GM18909 (cell line): ENCODE data around the gene LRRC43.
"Not testable (repeated sequence)": the region's sequence is repeated elsewhere in the genome, so short reads cannot be mapped to it uniquely, and the experiment has no call there.

ENCODE experiments used
- ATAC-seq: cut with Tn5 transposase; IDR thresholded peaks from one replicate; pipeline ENCODE4 v1.9.1; 2021; ENCODE audit warnings: mild to moderate bottlenecking; ENCODE audit not compliant: unreplicated experiment, poor library complexity

LRRC43 gene

GRCh38 chr12:122189626-122190475 is 6.9 kb downstream of the LRRC43 start:
- ATAC-seq: no peak

- no peak for ATAC-seq
Observed at GRCh38 chr12:122190842-122191668, 8.1 kb downstream of the LRRC43 start.

- no peak for ATAC-seq
Observed at GRCh38 chr12:122192441-122192840, 9.5 kb downstream of the LRRC43 start.

- ATAC-seq: no peak
Observed at GRCh38 chr12:122194804-122195203, 11.9 kb downstream of the LRRC43 start.

- no peak for ATAC-seq
Observed at GRCh38 chr12:122195405-122195804, 12.5 kb downstream of the LRRC43 start.

- no peak for ATAC-seq
Observed at GRCh38 chr12:122197612-122197966, 14.7 kb downstream of the LRRC43 start.

GRCh38 chr12:122199484-122200355 is 16.8 kb downstream of the LRRC43 start:
- no peak for ATAC-seq

- ATAC-seq: no peak
Observed at GRCh38 chr12:122200541-122201175, 17.7 kb downstream of the LRRC43 start.

- no peak for ATAC-seq
Observed at GRCh38 chr12:122201381-122201780, 18.5 kb downstream of the LRRC43 start.

- ATAC-seq: no peak
Observed at GRCh38 chr12:122202017-122202416, 19.1 kb downstream of the LRRC43 start.

- not testable (repeated sequence) for ATAC-seq
Observed at GRCh38 chr12:122202811-122203210, 19.9 kb downstream of the LRRC43 start.

- no peak for ATAC-seq
Observed at GRCh38 chr12:122203301-122204166, 20.6 kb downstream of the LRRC43 start, which contains the start of gene B3GNT4. Gene B3GNT4 (plus strand): TSS chr12:122203709. CDS start chr12:122204619, 910 bp downstream.

- ATAC-seq: no peak
Observed at GRCh38 chr12:122204167-122205052, 21.5 kb downstream of the LRRC43 start.

GRCh38 chr12:122205053-122205925 is 22.4 kb downstream of the LRRC43 start:
- no peak for ATAC-seq

- no peak for ATAC-seq
Observed at GRCh38 chr12:122206111-122206881, 23.4 kb downstream of the LRRC43 start.

- no peak for ATAC-seq
Observed at GRCh38 chr12:122206976-122207375, 24.1 kb downstream of the LRRC43 start.
